ENCODE data around the gene OR2A42. TPM values are rescaled to one million over a fixed set of nuclear protein-coding genes. Genes with fewer than 3 reads are reported as not detected.
"Not testable (repeated sequence)": the region's sequence is repeated elsewhere in the genome, so short reads cannot be mapped to it uniquely, and the experiment has no call there.

OR2A42 gene, protein sequence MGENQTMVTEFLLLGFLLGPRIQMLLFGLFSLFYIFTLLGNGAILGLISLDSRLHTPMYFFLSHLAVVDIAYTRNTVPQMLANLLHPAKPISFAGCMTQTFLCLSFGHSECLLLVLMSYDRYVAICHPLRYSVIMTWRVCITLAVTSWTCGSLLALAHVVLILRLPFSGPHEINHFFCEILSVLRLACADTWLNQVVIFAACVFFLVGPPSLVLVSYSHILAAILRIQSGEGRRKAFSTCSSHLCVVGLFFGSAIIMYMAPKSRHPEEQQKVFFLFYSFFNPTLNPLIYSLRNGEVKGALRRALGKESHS
- not detected in 2 replicates for total RNA-seq (2014; rRNA removed; shearing (Covaris generic))
- not detected in 2 replicates for total RNA-seq (2022)
- not detected for Bru-seq, nascent RNA
- not detected for BruChase-seq, experiment 1, labeled RNA remaining after a 6-hour chase
- BruChase-seq, experiment 2, labeled RNA remaining after a 2-hour chase = not detected
- long read RNA-seq = 0 reads

GRCh38 chr7:144239365-144239764 lies at the start of gene OR2A42:
TSS of gene OR2A42 (minus strand) at chr7:144239605. CDS start at chr7:144232843, 6,762 bp downstream.
- H3K79me2 ChIP-seq (ENCODE audit: insufficient read depth, low read depth, low read length); BruUV-seq (replicated peaks); POLR2A ChIA-PET; DNase-seq (ENCODE audit: low spot score); H3K4me1 ChIP-seq (ENCODE audit: insufficient read depth, low read length, poor library complexity, severe bottlenecking); H3K9me2 ChIP-seq (ENCODE audit: insufficient read depth, low read length); CTCF ChIA-PET (ENCODE audit: unreplicated experiment); H4K20me1 ChIP-seq (ENCODE audit: insufficient read depth, low read length); H3K4me2 ChIP-seq (ENCODE audit: low read length); H3K36me3 ChIP-seq (ENCODE audit: insufficient read depth, low read length); intact Hi-C loops (cut with micrococcal nuclease; ENCODE audit: unreplicated experiment); H3K9me3 ChIP-seq (ENCODE audit: low read length); H3K27ac ChIP-seq (ENCODE audit: low read depth, low read length, poor library complexity, severe bottlenecking); H3K4me3 ChIP-seq (ENCODE audit: low read depth, low read length, poor library complexity, severe bottlenecking); H2AFZ ChIP-seq (ENCODE audit: low read length): not testable (repeated sequence)

GRCh38 chr7:144287171-144287784 lies 47.9 kb upstream of the OR2A42 start:
- H4K20me1 ChIP-seq (ENCODE audit: insufficient read depth, low read length); intact Hi-C loops (cut with micrococcal nuclease; ENCODE audit: unreplicated experiment); H3K27ac ChIP-seq (ENCODE audit: low read depth, low read length, poor library complexity, severe bottlenecking); H3K9me3 ChIP-seq (ENCODE audit: low read length); H2AFZ ChIP-seq (ENCODE audit: low read length); CTCF ChIA-PET (ENCODE audit: unreplicated experiment); H3K79me2 ChIP-seq (ENCODE audit: insufficient read depth, low read depth, low read length); H3K9me2 ChIP-seq (ENCODE audit: insufficient read depth, low read length); H3K4me1 ChIP-seq (ENCODE audit: insufficient read depth, low read length, poor library complexity, severe bottlenecking); H3K36me3 ChIP-seq (ENCODE audit: insufficient read depth, low read length); BruUV-seq (replicated peaks); H3K4me2 ChIP-seq (ENCODE audit: low read length); DNase-seq (ENCODE audit: low spot score); POLR2A ChIA-PET; H3K4me3 ChIP-seq (ENCODE audit: low read depth, low read length, poor library complexity, severe bottlenecking): not testable (repeated sequence)

DNA sequence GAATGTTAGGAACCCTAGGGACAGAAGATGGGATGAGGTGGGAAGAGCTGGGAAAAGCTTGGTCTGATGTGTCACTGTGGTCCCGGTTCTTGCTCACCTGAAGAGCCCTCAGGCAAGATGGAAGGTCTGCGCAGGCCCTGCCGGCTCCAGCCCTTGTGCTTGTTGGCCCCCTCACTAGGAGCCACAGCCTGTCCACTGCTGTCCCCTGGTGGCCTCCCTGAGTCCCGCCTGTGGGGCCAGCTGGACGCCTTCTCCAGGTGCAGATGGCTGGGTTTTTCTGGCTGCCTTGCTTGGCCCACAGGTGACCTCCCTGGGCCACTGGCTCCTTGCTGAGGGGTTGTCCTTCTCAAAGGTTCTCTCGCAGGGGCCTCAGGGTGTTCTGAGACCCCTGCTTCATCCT lies 44.3 kb upstream of the OR2A42 start:
- H3K4me1 ChIP-seq (ENCODE audit: insufficient read depth, low read length, poor library complexity, severe bottlenecking); intact Hi-C loops (cut with micrococcal nuclease; ENCODE audit: unreplicated experiment); DNase-seq (ENCODE audit: low spot score); H3K27ac ChIP-seq (ENCODE audit: low read depth, low read length, poor library complexity, severe bottlenecking); H3K36me3 ChIP-seq (ENCODE audit: insufficient read depth, low read length); H3K79me2 ChIP-seq (ENCODE audit: insufficient read depth, low read depth, low read length); POLR2A ChIA-PET; CTCF ChIA-PET (ENCODE audit: unreplicated experiment); BruUV-seq (replicated peaks); H3K9me3 ChIP-seq (ENCODE audit: low read length); H3K9me2 ChIP-seq (ENCODE audit: insufficient read depth, low read length); H2AFZ ChIP-seq (ENCODE audit: low read length); H3K4me2 ChIP-seq (ENCODE audit: low read length); H4K20me1 ChIP-seq (ENCODE audit: insufficient read depth, low read length); H3K4me3 ChIP-seq (ENCODE audit: low read depth, low read length, poor library complexity, severe bottlenecking): not testable (repeated sequence)

DNA sequence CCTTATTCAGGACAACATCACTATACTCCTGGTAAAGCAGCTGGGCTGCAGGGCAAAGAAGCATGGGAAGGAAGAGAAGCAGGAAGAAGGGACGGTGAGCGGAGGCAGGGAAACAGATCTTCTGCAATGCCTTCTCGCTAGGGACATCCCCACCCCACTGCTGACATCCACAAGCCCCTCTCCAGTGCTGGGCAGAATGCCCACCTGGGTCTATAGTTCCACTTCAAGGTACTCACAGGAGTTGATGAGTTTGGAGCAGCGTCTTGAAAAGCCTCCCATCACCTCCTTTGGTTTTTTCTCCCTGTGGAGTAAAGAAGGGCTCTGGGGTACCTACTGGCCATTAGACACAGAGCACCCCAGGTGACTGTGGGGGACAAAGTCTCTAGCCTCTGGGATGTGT lies 43.1 kb upstream of the OR2A42 start:
- H2AFZ ChIP-seq (ENCODE audit: low read length); H3K9me3 ChIP-seq (ENCODE audit: low read length); H3K27ac ChIP-seq (ENCODE audit: low read depth, low read length, poor library complexity, severe bottlenecking); DNase-seq (ENCODE audit: low spot score); intact Hi-C loops (cut with micrococcal nuclease; ENCODE audit: unreplicated experiment); H3K4me3 ChIP-seq (ENCODE audit: low read depth, low read length, poor library complexity, severe bottlenecking); CTCF ChIA-PET (ENCODE audit: unreplicated experiment); H3K36me3 ChIP-seq (ENCODE audit: insufficient read depth, low read length); H4K20me1 ChIP-seq (ENCODE audit: insufficient read depth, low read length); H3K9me2 ChIP-seq (ENCODE audit: insufficient read depth, low read length); H3K79me2 ChIP-seq (ENCODE audit: insufficient read depth, low read depth, low read length); POLR2A ChIA-PET; BruUV-seq (replicated peaks); H3K4me2 ChIP-seq (ENCODE audit: low read length); H3K4me1 ChIP-seq (ENCODE audit: insufficient read depth, low read length, poor library complexity, severe bottlenecking): not testable (repeated sequence)

GRCh38 chr7:144281981-144282380 lies 42.6 kb upstream of the OR2A42 start:
- H2AFZ ChIP-seq (ENCODE audit: low read length); H3K4me2 ChIP-seq (ENCODE audit: low read length); H3K4me3 ChIP-seq (ENCODE audit: low read depth, low read length, poor library complexity, severe bottlenecking); H3K9me2 ChIP-seq (ENCODE audit: insufficient read depth, low read length); BruUV-seq (replicated peaks); POLR2A ChIA-PET; intact Hi-C loops (cut with micrococcal nuclease; ENCODE audit: unreplicated experiment); CTCF ChIA-PET (ENCODE audit: unreplicated experiment); H3K4me1 ChIP-seq (ENCODE audit: insufficient read depth, low read length, poor library complexity, severe bottlenecking); H4K20me1 ChIP-seq (ENCODE audit: insufficient read depth, low read length); H3K79me2 ChIP-seq (ENCODE audit: insufficient read depth, low read depth, low read length); DNase-seq (ENCODE audit: low spot score); H3K36me3 ChIP-seq (ENCODE audit: insufficient read depth, low read length); H3K9me3 ChIP-seq (ENCODE audit: low read length); H3K27ac ChIP-seq (ENCODE audit: low read depth, low read length, poor library complexity, severe bottlenecking): not testable (repeated sequence)

GRCh38 chr7:144280010-144280409 lies 40.6 kb upstream of the OR2A42 start:
- DNase-seq (ENCODE audit: low spot score); BruUV-seq (replicated peaks): not testable (repeated sequence)

More at GRCh38 chr7:144280010-144280409, 40.6 kb upstream of the OR2A42 start:
- H3K4me3 ChIP-seq (ENCODE audit: low read depth, low read length, poor library complexity, severe bottlenecking); H3K36me3 ChIP-seq (ENCODE audit: insufficient read depth, low read length); H3K9me2 ChIP-seq (ENCODE audit: insufficient read depth, low read length); H3K9me3 ChIP-seq (ENCODE audit: low read length); H2AFZ ChIP-seq (ENCODE audit: low read length); H3K79me2 ChIP-seq (ENCODE audit: insufficient read depth, low read depth, low read length); intact Hi-C loops (cut with micrococcal nuclease; ENCODE audit: unreplicated experiment); H3K4me1 ChIP-seq (ENCODE audit: insufficient read depth, low read length, poor library complexity, severe bottlenecking); POLR2A ChIA-PET; CTCF ChIA-PET (ENCODE audit: unreplicated experiment); H4K20me1 ChIP-seq (ENCODE audit: insufficient read depth, low read length); H3K27ac ChIP-seq (ENCODE audit: low read depth, low read length, poor library complexity, severe bottlenecking); H3K4me2 ChIP-seq (ENCODE audit: low read length): not testable (repeated sequence)
